GM12878 (cell line): ENCODE results near the gene TRMT44. TPM values are rescaled to one million over a fixed set of nuclear protein-coding genes. Genes with fewer than 3 reads are reported as not detected.

Experiments used
- ATAC-seq: fragments of 200-7000 bp; cut with Tn5 transposase; 3 replicates; pipeline ENCODE4 v1.9.1; 2020; ENCODE audit warnings: mild to moderate bottlenecking, moderate library complexity
- BruUV-seq: library from RNA; stranded (reverse); fragments of 400-500 nt; replicated peaks from 2 replicates; lab custom pipeline; 2021; lab: Mats Ljungman, UMichigan
- CTCF ChIA-PET: fragments of 300-600 bp; sonication (Branson Sonifier 250); formaldehyde crosslinking; extraction: SDS; loops from one replicate; lab custom pipeline; 2021; ENCODE audit warnings: inconsistent platforms; lab: Yijun Ruan, JAX
- POLR2A ChIA-PET: fragments of 350-600 bp; formaldehyde crosslinking; extraction: SDS; loops from one replicate; lab custom pipeline; 2021; ENCODE audit warnings: inconsistent platforms; lab: Charles Lee
- RAD21 ChIA-PET: fragments of 300-600 bp; sonication (Branson Sonifier 250); formaldehyde crosslinking; loops from one replicate; lab custom pipeline; 2023; ENCODE audit warnings: antibody characterized with exemption; ENCODE audit not compliant: unreplicated experiment; lab: Charles Lee
- SMC1A ChIA-PET: fragments of 300-600 bp; sonication (Branson Sonifier 250); formaldehyde crosslinking; loops from one replicate; lab custom pipeline; 2023; ENCODE audit not compliant: unreplicated experiment, uncharacterized antibody; lab: Charles Lee
- DNase-seq: peaks from one replicate; pipeline ENCODE4 v3.0.0-alpha.2; 2011; ENCODE audit warnings: low read depth, low spot score
- FAIRE-seq: peaks from 3 replicates; lab custom pipeline; 2011; peaks lifted over from hg19 to GRCh38; lab: Jason Lieb, UNC
- H2AFZ ChIP-seq: 2 replicates; pipeline ENCODE4 v1.6.0; 2011; ENCODE audit warnings: low read depth, low read length, control low read depth; ENCODE audit not compliant: control insufficient read depth
- H3K27ac ChIP-seq: 2 replicates; pipeline ENCODE4 v1.5.1; 2011; ENCODE audit warnings: control low read depth; ENCODE audit not compliant: control insufficient read depth, insufficient read depth
- H3K27me3 ChIP-seq, 2 experiments: replicated peaks in 1 of 2; 2 replicates each; pipeline versions ENCODE4 v1.6.0 to v1.6.1; 2011; ENCODE audit warnings: low read length in 1 of 2; ENCODE audit not compliant: control insufficient read depth in 2 of 2, insufficient read depth in 2 of 2
- H3K36me3 ChIP-seq, 2 experiments: 2 replicates each; pipeline ENCODE4 v1.5.1; 2011; ENCODE audit warnings: low read length in 1 of 2; ENCODE audit not compliant: control insufficient read depth in 2 of 2, insufficient read depth in 2 of 2
- H3K4me1 ChIP-seq: 2 replicates; pipeline ENCODE4 v1.6.1; 2011; ENCODE audit warnings: mild to moderate bottlenecking, low read length, moderate library complexity, mixed read lengths; ENCODE audit not compliant: control insufficient read depth, insufficient read depth
- H3K4me2 ChIP-seq: 2 replicates; pipeline ENCODE4 v1.6.0; 2011; ENCODE audit warnings: control low read depth; ENCODE audit not compliant: control insufficient read depth, insufficient read depth
- H3K4me3 ChIP-seq: fragments of 200-600 bp; sonication (generic); 2 replicates; pipeline ENCODE4 v1.5.1; 2016
- H3K79me2 ChIP-seq: 2 replicates; pipeline ENCODE4 v1.6.0; 2011; ENCODE audit warnings: low read length; ENCODE audit not compliant: control insufficient read depth, insufficient read depth
- H3K9ac ChIP-seq: 2 replicates; pipeline ENCODE4 v1.8.0; 2011; ENCODE audit warnings: low read length, control low read depth, mixed read lengths; ENCODE audit not compliant: control insufficient read depth, insufficient read depth
- H3K9me3 ChIP-seq: replicated peaks from 3 replicates; pipeline ENCODE4 v1.5.1; 2011; ENCODE audit warnings: mild to moderate bottlenecking, low read length; ENCODE audit not compliant: control insufficient read depth, insufficient read depth
- H4K20me1 ChIP-seq: 2 replicates; pipeline ENCODE4 v1.6.0; 2011; ENCODE audit not compliant: control insufficient read depth, insufficient read depth
- BACH1 ChIP-seq: fragments of 450-650 bp; IDR thresholded peaks from 2 replicates; pipeline ENCODE4 v1.6.1; 2017; ENCODE audit warnings: mild to moderate bottlenecking, borderline replicate concordance
- EP300 ChIP-seq, 2 experiments: fragments of 150-350 bp in 1 of 2; IDR thresholded peaks; 2 replicates each; pipeline ENCODE4 v1.6.1; 2011 to 2012; ENCODE audit warnings: low read depth in 2 of 2, low read length in 2 of 2, borderline replicate concordance in 1 of 2, improper control_type of control experiment in 1 of 2, inconsistent platforms in 1 of 2; ENCODE audit not compliant: control insufficient read depth in 1 of 2
- MEF2A ChIP-seq: IDR thresholded peaks from 2 replicates; pipeline ENCODE4 v1.6.1; 2011; ENCODE audit warnings: low read depth, mild to moderate bottlenecking, low read length, moderate library complexity; ENCODE audit not compliant: insufficient read depth
- MEF2B ChIP-seq: fragments of 450-650 bp; IDR thresholded peaks from 2 replicates; pipeline ENCODE4 v1.6.1; 2018; ENCODE audit warnings: mild to moderate bottlenecking, moderate library complexity; ENCODE audit not compliant: partially characterized antibody, poor library complexity, severe bottlenecking
- MTA3 ChIP-seq: IDR thresholded peaks from 2 replicates; pipeline ENCODE4 v1.6.1; 2012; ENCODE audit warnings: low read length, inconsistent platforms, borderline replicate concordance
- NFYB ChIP-seq: IDR thresholded peaks from 2 replicates; pipeline ENCODE4 v1.6.1; 2011; ENCODE audit warnings: low read depth, mild to moderate bottlenecking, low read length, improper control_type of control experiment, moderate library complexity; ENCODE audit not compliant: insufficient read depth
- NR2C2 ChIP-seq: IDR thresholded peaks from 2 replicates; pipeline ENCODE4 v1.6.1; 2011; ENCODE audit warnings: borderline replicate concordance, low read depth; ENCODE audit not compliant: control insufficient read depth, insufficient read length
- NRF1 ChIP-seq: conservative IDR thresholded peaks from 2 replicates; pipeline ENCODE4 v1.6.1; 2011; ENCODE audit warnings: mild to moderate bottlenecking, low read depth, low read length, improper control_type of control experiment
- PAX5 ChIP-seq: IDR thresholded peaks from 2 replicates; pipeline ENCODE4 v1.6.1; 2011; ENCODE audit warnings: low read depth, low read length, borderline replicate concordance
- PAX8 ChIP-seq: fragments of 450-650 bp; IDR thresholded peaks from 2 replicates; pipeline ENCODE4 v1.6.1; 2017; ENCODE audit warnings: mild to moderate bottlenecking, moderate library complexity
- PBX3 ChIP-seq: IDR thresholded peaks from 2 replicates; pipeline ENCODE4 v1.6.1; 2011; ENCODE audit warnings: mild to moderate bottlenecking, low read depth, low read length, moderate library complexity; ENCODE audit not compliant: insufficient replicate concordance
- POU2F2 ChIP-seq: IDR thresholded peaks from 3 replicates; pipeline ENCODE4 v1.6.1; 2011; ENCODE audit warnings: low read depth, mild to moderate bottlenecking, low read length, borderline replicate concordance
- RELA ChIP-seq: fragments of 450-650 bp; IDR thresholded peaks from 2 replicates; pipeline ENCODE4 v1.8.0; 2014; ENCODE audit warnings: borderline replicate concordance; ENCODE audit not compliant: partially characterized antibody
- RFX5 ChIP-seq: IDR thresholded peaks from 2 replicates; pipeline ENCODE4 v1.6.1; 2011; ENCODE audit warnings: low read depth, low read length, improper control_type of control experiment
- SIN3A ChIP-seq: IDR thresholded peaks from 2 replicates; pipeline ENCODE4 v1.6.1; 2012; ENCODE audit warnings: low read depth, low read length, improper control_type of control experiment
- SIX5 ChIP-seq: IDR thresholded peaks from 2 replicates; pipeline ENCODE4 v1.6.1; 2011; ENCODE audit warnings: mild to moderate bottlenecking, low read depth, low read length, moderate library complexity; ENCODE audit not compliant: severe bottlenecking
- STAT1 ChIP-seq: fragments of 450-650 bp; conservative IDR thresholded peaks from 2 replicates; pipeline ENCODE4 v1.6.1; 2014; ENCODE audit warnings: antibody characterized with exemption, mild to moderate bottlenecking
- TBL1XR1 ChIP-seq: IDR thresholded peaks from 2 replicates; pipeline ENCODE4 v1.6.1; 2012; ENCODE audit warnings: low read depth, low read length, improper control_type of control experiment
- ZNF274 ChIP-seq: IDR thresholded peaks from one replicate; pipeline ENCODE4 v1.8.0; 2011; ENCODE audit not compliant: insufficient read length, insufficient read depth
- ZNF687 ChIP-seq: fragments of 450-650 bp; IDR thresholded peaks from 2 replicates; pipeline ENCODE4 v1.6.1; 2017; ENCODE audit warnings: mild to moderate bottlenecking, moderate library complexity
- WGBS: methylation state at CpG from one replicate; pipeline ENCODE4 v1.1.6; 2016; ENCODE audit warnings: low lambda C conversion rate; ENCODE audit not compliant: insufficient replicate concordance, insufficient coverage; ENCODE audit errors: missing lambda C conversion rate; 5-methylcytosine and 5-hydroxymethylcytosine counted together
- in situ Hi-C: fragments of 300-500 bp; cut with MboI; formaldehyde crosslinking; loops from 9 replicates; pipeline ENCODE4 v1.14.3; 2018; ENCODE audit warnings: mixed read lengths
- intact Hi-C: fragments of 100-400 bp; cut with micrococcal nuclease; formaldehyde crosslinking; loops from one replicate; pipeline ENCODE4 v1.14.2; 2022; ENCODE audit not compliant: unreplicated experiment
- polyA plus RNA-seq, 11 experiments: library from polyadenylated mRNA; depleted of rRNA in 4 of 11; unstranded in 6 of 11; stranded (reverse) in 5 of 11; fragments of >200 nt; fragmentation: Nextera tagmentation in 4 of 11; fragmentation: Illumina TruSeq in 1 of 11; extraction: Ambion mirVana in 4 of 11; extraction: Trizol in 1 of 11; gene quantifications; 1 replicate in 1 of 11; 2 replicates in 10 of 11; pipeline versions ENCODE4 v1.2.1 to v1.2.3, GENCODE V29; 2011 to 2016; ENCODE audit warnings: inconsistent platforms in 2 of 11, missing spikeins in 2 of 11, low read depth in 1 of 11
- total RNA-seq, 4 experiments: library from RNA; depleted of rRNA in 3 of 4; stranded (reverse); fragments of >200 nt in 3 of 4; fragmentation: Illumina TruSeq in 1 of 4; extraction: Trizol in 1 of 4; gene quantifications; 2 replicates each; pipeline versions ENCODE4 v1.2.1 to v1.2.3, GENCODE V29; 2013 to 2021

Gene TRMT44
- total and polyA plus RNA-seq, 10 of the 15 experiments (the other 5 are each of a cell fraction or from before 2014, with no cell fraction given), result 1.3 to 18.5 (median 10.1) TPM

- no peak for TF ChIP-seq MEF2B
- TF ChIP-seq MEF2A, result no peak
- TF ChIP-seq ZNF274, result no peak
- TF ChIP-seq TBL1XR1, result no peak
- no peak for TF ChIP-seq BACH1
- no peak for TF ChIP-seq SIX5
- TF ChIP-seq, all 136 proteins: peak for 0
Measured at GRCh38 chr4:8443801-8444200, 3.2 kb downstream of the TRMT44 start (continued).

GRCh38 chr4:8446122-8446521 is 5.5 kb downstream of the TRMT44 start:
- no peak for DNase-seq
- H3K36me3 ChIP-seq, result peaks cover under 1 to 13% of the 10 kb centered on the region in 2 experiments; a peak in 3 of 4 replicates
- peaks cover 38% of the 10 kb centered on the region for H3K79me2 ChIP-seq
- no peak for ATAC-seq
- FAIRE-seq, result no peak
- intact Hi-C loops, result no loop called here
- no peak overlapping the region for H3K4me3 ChIP-seq
- POLR2A ChIA-PET, result no interaction called here
- SMC1A ChIA-PET, result no interaction called here
- no peak overlapping the region for H2AFZ ChIP-seq
- CTCF ChIA-PET, result interaction anchor here (0.9 kb wide), 1 partner anchor 12 kb away, joined by 3 read pairs; no protein-coding TSS in a partner anchor
- H3K9ac ChIP-seq, result no peak overlapping the region
- BruUV-seq, result no TSS peak
- H3K27ac ChIP-seq, result no peak overlapping the region
- RAD21 ChIA-PET, result no interaction called here
- WGBS, result 60% methylated on average over 3 of the region's 3 CpGs
- H4K20me1 ChIP-seq, result no peaks in the 10 kb centered on the region
- peaks cover 9% of the 10 kb centered on the region; the same call in 1 of the 2 replicates for H3K4me1 ChIP-seq
- no peaks in the 10 kb centered on the region for H3K9me3 ChIP-seq
- H3K27me3 ChIP-seq, result no peaks in the 10 kb centered on the region
- no peak overlapping the region for H3K4me2 ChIP-seq
- in situ Hi-C loops, result no loop called here
- TF ChIP-seq PAX5, result no peak
- TF ChIP-seq NR2C2, result no peak
- no peak for TF ChIP-seq POU2F2
- TF ChIP-seq STAT1, result no peak
- TF ChIP-seq PBX3, result no peak
- no peak for TF ChIP-seq PAX8
- TF ChIP-seq NFYB, result no peak
- TF ChIP-seq NRF1, result no peak
- TF ChIP-seq ZNF687, result no peak
- TF ChIP-seq RFX5, result no peak
- no peak for TF ChIP-seq MTA3
- no peak for TF ChIP-seq RELA
- no peak for TF ChIP-seq SIX5
- TF ChIP-seq SIN3A, result no peak
- TF ChIP-seq EP300 (IDR thresholded peaks at IDR 0.05; ENCODE audit: borderline replicate concordance in 1 of 2, control insufficient read depth in 1 of 2, low read depth in 2 of 2, low read length in 2 of 2), result no peak
